Measurements from ENCODE around the gene TMEM181.
"Not testable (repeated sequence)": the region's sequence is repeated elsewhere in the genome, so short reads cannot be mapped to it uniquely, and the experiment has no call there.

The TMEM181 gene

DNA sequence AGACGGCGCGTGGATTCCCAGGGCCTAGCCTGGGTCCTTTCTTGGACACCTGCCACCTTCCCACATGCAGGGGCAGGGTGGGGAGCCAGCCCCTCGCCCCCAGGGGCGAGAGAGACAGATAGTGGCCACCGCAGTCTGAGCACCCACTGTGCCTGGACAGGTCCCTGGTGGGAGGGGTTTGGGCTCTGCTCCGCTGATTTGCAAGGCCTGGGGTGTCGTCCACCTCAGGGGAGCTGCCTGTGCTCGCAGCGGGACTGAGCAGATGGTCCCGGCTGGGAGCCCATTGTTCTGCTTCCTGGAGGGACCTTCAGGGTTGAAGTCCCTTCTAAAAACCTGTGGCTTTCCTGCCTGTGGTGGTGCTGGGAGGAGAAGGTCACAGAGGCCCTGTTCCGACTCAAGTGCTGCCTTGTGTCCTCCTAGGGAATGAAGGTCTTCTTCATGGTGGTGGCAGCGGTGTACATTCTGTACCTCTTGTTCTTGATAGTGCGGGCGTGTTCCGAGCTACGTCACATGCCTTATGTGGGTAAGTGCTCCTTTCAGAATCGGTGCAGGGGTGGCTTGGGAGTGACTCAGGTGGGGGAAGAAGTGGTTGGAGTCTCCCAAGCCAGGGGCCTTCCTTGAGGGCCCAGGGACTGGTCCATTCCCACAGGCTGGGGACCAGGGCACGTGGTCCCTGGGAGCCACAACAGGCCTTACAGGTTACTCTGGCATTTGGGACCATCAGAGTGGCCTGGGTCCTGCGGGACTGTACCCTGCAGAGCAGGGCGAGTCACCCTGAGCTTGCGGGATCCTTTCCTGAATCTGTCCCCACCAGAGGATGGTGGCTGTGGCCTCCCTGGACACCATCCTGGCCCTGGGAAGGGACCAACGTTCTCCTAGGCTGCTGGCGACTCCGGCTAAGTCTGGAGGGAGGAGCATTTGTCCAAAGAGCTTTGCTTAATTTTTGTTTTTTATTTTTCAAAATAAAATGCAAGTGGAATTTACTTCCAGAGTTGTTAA lies 65.1 kb downstream of the TMEM181 start:
- DNase-seq: no peak

DNA sequence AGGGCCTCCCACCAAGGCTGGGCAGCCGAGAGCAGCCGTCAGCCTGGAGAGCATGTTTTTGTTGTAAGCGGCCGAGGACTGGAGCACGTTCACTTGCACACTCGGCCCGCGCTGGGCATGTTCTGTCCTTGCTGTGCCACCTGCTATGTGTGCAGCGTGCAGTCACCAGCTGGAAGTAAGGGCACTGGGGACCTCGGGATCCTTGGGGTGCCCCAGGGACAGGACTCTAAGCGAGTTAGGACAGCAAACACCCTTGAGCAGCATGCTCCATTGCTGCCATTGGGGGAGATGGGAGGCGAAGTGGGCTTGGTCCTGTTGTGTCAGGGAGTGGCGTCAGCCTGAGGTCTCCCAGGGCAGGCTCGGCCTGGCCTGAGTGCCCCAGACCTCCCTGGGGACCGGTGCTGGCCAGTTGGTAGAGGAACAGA lies 66.0 kb downstream of the TMEM181 start:
- DNase-seq: no peak

DNA sequence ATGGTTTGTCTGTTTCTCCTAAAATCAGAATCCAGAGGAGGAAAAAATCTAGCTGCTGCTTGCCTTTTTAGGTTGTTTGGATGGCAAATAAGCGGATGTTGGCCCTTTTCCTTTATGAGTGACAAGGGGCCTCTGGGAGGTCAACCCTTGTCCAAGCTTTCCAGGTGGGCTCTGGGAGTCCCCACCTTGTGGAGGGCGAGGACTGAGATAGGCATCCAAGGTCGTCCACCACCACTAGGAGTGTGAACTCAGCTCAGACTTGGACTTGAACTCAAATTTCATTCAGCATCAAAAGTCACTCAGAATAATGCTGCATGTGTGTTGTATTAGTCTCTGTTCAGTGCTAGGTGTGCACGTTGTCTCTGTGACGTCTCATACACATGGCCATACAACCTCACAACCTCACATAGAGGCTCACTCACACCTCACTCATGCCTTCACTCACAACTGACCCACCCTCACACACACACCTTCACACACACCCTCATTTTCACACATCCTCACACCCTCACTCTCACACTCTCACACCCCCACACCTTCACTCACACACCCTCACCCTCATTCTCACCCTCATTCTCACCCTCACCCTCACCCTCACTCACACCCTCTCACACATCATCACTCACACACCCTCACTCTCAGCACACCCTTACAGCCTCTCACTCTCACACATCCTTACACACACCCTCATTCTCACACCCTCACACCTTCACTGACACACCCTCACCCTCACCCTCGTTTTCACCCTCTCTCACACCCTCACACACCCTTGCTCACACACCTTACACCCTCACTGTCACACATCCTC lies 66.7 kb downstream of the TMEM181 start:
- no peak for DNase-seq

DNA sequence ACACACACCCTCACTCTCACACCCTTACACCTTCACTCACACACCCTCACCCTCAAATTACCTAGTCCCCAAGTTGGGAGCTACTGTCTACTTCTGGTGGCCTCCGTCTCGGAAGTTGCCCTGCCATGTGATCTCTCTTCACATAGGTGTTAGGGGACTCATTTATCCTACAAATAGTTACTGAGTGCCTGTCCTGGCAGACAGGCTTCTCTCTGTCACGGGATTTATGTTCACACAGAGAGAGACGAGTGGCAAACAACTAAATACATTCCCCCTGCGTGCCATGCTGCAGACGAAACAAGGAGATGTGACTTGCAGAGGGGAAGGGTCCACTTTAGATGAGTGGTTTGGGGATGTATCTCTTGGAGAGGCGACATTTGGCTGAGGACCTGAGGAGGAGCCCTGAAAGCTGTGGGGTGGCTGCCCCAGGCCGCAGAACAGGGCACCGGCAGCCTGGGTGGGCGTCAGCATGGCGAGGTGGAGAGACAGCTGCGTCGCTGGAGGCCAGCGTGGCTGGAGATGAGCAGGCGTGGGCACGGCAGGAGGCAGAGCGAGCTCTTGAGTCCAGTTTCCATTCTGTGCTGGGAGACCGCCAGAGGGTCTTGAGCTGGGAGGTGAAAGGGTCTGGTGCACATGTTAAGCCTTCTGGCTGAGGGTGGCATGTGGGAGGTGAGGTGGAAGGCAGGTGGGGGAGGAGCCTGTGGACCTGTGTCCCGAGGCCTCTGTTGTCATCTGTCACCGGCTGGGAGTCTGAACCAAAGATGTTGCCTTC lies 67.5 kb downstream of the TMEM181 start:
- no peak for DNase-seq

DNA sequence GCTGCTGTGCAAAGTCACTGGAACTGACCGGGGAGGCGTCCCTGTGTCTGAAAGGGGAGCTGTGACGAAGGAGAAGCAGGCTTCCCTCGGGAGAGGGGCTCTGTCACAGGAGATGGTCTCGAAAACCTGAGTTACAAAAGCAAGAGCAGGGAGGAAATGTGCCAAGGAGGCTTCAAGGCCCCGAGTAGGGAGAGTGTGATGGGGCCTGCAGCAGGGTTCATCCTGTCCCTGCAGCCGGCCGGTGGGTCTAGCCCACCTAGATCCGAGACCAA lies 68.0 kb downstream of the TMEM181 start:
- no peak for DNase-seq

DNA sequence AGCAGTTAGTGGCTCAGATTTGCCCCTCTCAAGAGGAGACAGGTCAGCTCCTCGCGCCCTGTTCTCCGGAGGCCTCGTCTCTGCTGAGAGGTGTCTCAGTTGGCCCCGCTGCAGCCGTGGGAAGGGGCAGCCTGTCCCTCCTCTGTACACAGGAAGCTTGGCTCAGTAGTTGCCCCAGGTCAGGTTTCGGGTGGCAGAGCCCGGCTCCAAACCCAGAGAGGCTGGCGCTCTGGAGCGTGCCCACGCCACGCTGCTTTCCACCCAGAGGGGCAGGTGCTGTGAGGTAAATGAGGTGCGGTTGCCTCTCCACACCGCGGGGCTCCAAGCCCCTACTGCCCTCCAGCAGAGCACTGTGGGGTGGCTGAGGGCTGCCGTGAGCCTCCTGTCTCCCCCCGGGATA lies 68.7 kb downstream of the TMEM181 start:
- DNase-seq: no peak

DNA sequence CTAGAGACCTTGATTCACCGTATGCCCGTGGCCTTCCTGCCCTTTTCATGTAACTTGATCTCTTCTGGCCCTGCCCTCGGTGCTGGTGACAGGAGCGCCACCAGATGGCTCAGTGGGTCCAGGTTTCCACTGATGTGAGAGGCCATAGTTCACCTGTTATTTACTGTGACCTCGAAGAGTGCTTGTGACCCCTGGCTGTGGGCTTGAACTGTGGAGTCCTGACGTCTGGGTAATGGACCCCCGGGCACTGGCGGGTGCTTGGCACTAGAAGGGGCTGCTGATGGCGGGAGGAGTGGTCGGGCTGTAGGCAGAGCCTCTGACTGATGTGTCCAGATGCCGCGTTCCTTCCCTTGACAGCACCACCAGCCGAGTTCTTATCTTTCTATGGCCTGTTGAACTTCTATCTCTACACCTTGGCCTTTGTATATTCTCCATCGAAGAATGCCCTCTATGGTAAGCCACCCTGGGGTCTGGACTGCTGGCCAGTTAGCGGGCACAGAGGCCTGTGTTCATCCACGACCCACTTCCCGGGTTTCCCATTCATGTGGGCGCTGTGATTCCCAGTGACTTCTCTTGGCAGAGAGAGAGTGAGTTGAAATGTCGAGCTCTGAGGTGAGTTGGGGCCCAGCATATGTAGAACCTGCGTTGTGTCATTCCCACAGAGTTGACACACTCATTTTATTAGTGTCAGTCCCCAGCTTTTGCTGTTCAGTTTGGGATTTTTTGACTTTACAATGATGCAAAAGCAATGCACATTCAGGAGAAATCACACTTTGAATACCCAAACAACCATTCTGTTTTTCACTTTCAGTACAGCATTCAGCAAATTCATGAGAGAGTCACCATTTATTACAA lies 69.7 kb downstream of the TMEM181 start:
- DNase-seq: no peak

DNA sequence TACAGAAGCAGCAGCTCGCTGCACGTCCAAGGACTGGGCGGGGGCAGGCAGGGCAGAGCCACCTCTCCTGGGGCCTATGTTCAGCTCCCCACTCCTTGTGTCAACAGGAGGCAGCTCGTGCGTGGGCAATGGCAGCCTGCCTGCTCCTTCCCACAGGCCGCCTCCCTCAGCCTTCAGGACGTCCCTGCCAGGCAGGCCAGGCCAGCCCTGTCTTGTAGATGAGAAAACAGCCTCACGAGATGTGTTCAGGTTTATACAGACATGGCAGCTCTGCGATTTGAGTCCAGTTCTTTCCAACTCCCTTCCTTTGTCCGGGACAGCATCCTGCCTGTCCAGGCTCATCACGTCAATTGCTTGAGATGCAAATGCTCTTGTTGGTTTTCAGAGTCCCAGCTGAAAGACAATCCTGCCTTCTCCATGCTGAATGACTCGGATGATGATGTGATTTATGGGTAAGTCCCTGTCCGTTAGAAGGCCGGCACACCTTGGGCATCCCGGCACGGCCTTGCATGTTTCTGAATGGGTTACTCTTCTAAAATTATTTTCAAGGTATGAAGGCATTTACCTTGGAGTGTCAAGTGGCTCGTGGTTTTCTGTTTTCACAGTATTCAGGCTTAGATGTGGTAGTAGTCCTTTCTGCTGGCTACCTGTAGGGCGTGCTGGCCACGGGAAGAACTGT lies 71.2 kb downstream of the TMEM181 start:
- DNase-seq: no peak

DNA sequence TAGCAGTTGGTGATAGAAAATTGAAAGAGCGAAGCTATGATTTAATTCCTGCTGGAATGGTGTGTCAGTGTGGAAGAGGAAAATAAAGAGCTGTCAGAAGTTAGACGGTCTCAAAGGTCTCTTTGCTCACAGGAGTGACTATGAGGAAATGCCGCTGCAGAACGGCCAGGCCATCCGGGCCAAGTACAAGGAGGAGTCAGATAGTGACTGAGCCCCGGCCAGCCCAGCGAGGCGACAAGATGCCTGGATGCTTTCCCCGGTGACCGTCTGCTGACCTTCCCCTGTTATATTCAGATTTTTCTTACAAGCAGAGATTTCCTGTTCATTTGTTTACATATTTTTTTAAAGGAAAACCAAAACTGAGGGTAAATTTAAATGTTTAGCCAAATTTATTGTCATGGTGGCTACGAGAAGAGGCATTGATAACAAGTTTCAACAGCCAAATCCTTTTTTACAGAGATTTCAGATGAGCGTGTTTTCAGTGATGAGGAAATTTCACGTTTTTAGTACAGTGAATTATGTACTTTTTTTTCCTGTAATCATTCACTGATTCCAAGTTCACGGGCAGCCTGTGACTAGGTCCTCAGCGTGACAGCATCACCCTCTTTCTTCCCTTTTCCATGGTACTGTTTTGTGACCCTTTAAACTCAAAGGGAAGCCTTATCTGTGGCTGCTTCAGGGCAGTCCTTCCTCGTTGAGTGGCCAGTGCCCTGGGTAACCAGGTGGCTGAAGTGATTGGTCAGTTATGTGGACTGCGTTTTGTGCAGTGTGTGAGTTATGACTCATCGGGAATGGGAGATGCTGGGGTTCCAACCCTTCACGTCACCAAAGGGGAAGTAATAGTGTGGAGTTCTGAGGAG lies 72.0 kb downstream of the TMEM181 start:
- DNase-seq: no peak

DNA sequence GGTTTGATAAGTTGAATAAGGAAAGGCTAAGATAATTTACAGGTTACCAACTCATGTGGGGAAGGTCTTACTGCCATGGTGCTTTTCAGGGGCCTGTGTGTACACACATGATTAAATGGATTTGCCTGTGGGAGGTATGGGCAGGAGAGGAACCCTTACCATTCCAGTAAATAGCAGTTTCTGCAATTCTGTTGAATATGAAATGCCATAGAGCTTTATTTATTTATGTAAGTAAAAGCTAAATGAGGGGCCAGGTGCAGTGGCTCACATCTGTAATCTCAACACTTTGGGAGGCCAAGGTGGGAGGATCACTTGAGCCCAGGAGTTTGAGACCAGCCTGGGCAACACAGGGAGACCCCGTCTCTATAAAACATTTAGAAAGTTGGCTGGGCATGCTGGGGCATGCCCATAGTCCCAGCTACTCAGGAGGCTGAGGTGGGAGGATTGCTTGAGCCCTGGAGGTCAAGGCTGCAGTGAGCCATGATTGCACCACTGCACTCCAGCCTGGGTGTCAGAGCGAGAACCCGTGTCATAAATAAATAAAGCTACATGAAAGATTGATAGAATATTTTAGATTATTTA lies 72.7 kb downstream of the TMEM181 start:
- not testable (repeated sequence) for DNase-seq

DNA sequence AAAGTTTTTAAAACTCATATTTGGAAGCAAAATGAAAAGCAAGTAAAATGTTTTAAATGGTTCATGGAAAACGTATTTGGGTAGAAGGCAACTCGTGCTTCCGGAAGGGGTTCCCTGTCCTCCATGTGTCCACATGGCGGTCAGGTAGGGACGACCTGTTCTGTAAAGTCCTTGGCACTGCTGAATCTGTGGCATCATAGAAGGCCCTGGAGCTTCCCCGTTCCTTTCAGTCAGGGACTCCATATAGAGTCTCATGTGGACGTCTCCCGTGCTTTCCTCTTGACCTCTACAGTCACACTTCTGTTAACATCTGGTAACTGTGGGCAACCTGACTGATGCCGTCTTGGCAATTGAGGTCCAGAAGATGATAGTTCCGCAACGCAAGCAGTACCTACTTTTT lies 73.2 kb downstream of the TMEM181 start:
- no peak for DNase-seq

DNA sequence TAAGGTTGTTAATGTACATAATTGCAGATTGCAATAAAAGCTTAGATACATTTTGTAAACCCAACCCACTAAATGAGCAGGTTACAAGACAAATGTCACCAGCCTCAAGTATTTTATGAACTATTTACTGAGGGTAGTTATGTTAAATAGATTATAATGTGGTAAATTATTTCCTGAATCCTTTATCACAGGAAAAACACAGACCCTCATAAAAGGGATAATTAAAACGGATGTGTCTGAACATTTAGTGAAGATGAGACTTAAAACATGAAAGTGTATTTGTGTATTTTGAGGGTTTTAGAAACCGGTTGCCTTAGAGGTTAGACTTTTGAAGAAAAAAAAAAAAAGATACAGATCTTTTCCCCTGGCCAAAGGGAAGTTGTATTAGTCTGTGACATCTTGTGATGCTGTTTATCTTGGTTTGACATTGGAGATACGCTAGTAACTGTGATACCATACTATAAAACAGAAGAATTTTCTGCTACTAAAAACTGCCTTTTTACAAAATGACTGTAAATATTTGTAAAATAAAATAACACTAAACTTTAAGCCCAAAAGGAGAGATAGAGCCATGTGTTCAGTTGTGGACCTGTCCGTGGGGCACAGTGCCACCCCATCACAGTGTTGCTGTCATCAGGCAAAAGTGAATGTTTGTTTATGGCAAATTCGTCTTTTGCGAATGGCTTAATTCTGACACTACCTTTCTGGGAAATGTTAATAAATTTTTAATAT lies 75.0 kb downstream of the TMEM181 start:
- DNase-seq: no peak

DNA sequence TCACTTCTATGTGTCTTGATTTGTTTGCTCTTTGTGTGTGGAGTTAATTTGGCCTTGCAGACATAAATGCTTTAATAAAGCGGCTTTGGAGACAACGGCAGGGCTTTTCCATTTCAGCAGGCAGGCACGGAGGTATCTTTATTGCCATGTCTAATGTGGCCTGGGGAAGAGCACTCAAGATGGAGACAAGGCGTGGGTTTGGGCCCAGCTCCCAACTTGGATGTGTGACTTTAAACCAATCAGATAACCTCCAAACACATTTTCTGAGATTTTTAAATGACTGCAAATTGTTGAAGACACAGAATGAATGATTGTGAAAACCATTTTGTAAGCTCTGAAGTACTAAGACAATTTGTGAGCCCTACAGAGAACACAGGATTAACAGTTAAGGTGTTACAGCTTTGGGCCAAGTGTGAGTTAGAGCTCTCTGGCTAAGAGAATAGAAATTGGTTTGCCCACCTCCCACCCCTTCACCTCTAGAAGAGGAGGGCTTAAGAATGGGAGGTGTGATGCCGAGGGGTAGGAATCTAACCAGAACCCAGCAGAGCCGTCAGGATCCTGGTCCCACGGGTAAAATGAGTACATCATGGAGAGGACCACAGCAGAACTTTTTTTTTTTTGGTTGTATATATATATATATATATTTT lies 75.7 kb downstream of the TMEM181 start:
- no peak for DNase-seq

DNA sequence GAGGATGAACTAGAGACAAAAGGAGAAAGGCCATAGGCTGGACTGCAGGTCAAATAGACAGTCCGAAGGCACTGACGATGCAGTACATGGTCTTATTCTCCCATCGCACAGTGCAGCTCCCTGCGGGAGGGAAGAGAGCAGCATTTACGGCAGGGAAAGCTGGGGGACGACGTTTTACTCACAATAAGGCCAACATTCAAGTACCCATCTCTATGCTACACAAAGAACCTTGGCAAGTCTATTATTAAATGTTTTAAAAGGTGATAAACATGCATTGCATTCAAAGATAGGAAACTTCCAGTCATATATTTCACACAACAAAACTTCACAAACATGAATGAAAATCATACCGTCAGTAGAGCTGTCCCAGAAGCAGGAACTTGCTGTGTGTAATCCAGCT lies 76.9 kb downstream of the TMEM181 start:
- DNase-seq: no peak

DNA sequence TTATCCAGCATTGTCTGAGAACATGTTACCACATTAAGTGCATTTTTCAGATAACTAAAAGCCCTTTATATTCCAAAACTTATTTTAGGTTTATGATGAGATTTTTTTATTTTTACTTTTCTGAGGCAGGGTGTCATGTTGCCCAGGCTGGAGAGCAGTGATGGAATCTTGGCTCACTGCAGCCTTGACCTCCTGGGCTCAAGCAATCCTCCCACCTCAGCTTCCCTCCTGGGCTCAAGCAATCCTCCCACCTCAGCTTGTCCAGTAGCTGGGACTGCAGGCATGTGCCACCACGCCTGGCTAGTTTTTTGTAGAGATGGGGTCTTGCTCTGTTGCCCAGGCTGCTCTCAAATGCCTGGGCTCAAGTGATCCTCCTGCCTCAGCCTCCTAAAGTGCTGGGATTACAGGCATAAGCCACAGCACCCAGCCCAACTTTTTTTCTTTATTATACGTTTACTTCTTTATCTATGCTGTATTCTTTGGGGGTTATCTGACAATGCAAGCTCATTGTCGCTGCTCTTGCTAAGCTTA lies 78.5 kb downstream of the TMEM181 start:
- DNase-seq: no peak

DNA sequence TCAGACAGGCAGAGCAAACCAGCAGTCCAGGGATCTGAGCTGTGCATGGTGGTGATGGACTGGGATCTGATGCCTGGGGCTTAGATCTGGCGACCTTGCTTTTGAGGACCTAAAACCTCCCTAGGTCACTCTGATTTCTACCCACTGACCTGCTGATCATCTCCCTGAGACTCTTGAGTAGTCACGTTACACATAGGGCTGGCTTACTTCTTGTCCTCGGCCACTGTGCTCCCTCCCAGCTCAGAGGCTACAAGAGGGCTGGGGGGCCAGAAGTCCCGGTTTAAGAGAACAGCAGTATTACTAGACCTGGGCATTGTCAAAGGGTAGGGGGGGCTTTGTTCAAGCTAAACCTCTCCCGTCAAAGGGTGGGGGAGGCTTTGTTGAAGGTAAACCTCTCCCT lies 79.2 kb downstream of the TMEM181 start:
- DNase-seq: no peak

DNA sequence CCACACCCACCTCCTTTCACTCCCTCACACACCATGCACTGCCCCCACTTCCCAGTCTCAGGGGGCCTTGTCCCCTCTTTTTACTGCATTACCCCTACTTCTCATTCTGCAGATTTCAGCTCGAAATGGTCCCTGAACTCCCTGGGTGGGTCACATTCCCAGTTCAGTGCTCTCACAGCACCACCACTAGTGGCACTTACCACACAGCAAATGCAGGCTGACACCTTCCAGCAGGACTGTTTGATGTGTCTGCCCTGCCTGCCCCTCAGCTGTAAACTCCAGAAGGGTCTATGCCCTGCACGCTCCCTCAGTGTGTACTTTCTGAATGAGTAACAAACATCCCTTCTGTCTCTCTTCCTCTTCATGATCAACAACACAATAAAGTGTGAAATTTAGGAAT lies 80.6 kb downstream of the TMEM181 start:
- no peak for DNase-seq

DNA sequence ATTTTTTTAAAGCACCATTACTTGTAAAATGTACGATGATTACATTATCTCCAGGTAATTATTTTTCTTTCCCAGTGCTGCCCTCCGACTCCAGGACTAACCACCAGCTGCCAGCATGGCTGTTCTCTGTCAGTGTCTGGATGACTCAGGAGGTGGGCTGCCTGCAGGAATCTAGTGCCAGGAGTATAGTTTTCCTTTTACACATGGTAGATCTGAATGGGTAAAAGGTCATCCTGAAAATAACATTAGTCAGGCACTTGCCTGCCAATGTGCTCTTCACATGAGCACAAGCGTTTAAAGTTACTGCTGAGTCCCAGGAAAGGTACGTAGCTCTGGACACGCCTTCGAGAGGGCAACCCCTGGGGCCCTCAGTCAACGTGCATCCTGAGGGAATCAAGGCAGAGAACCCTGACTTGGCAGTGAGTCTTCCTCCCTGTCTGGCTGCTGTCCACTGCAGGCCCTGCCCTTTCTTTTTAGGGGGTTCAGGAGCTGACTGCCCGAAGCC lies 82.3 kb downstream of the TMEM181 start:
- DNase-seq: peak; percentile 60

DNA sequence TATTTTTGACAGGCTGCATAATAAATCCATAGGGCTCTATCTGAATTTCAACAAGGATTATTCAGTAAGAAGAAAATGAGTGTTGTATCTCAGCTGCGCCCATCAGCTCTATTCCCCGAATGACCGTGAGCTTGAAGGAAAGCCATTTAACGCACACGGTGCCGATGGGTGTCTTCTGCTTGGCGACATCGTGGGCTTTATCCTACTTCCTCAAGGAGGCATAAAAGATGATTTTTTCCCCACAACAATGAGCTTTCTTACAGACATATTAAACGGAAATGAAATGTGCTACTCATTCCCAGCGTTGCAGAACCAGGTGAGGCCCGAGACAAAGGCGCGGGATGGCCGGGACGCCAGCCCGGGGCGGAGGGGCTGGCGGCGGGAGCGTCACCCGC lies 83.9 kb downstream of the TMEM181 start:
- no peak for DNase-seq

All from GOT3 (cell line).